PFSK-1 (cell line): ENCODE results near the gene EIF1B.

Experiments
- FOXP2 ChIP-seq: optimal IDR thresholded peaks from 2 replicates; pipeline ENCODE3; 2011; ENCODE audit warnings: borderline replicate concordance, control low read depth, inconsistent platforms; ENCODE audit not compliant: insufficient read depth; ENCODE audit errors: extremely low read length, extremely low read depth
- POLR2AphosphoS5 ChIP-seq: IDR thresholded peaks from 2 replicates; pipeline ENCODE4 v1.6.1; 2012; ENCODE audit warnings: low read depth, mild to moderate bottlenecking, control low read depth, low read length, moderate library complexity
- SIN3A ChIP-seq: IDR thresholded peaks from 2 replicates; pipeline ENCODE4 v1.6.1; 2012; ENCODE audit warnings: mild to moderate bottlenecking, low read length, moderate library complexity, borderline replicate concordance; ENCODE audit not compliant: insufficient read depth
- TAF1 ChIP-seq: IDR thresholded peaks from 2 replicates; pipeline ENCODE4 v1.6.1; 2012; ENCODE audit warnings: low read length, control low read depth, borderline replicate concordance; ENCODE audit not compliant: insufficient read depth
- TF ChIP-seq, protein P1 (sequence below), 2 experiments: IDR thresholded peaks; 2 replicates each; pipeline versions ENCODE4 v1.6.1 to v1.8.0; 2011 to 2012; ENCODE audit warnings: low read depth in 2 of 2, low read length in 2 of 2, control low read depth in 1 of 2, inconsistent platforms in 1 of 2, mild to moderate bottlenecking in 1 of 2, moderate library complexity in 1 of 2; ENCODE audit not compliant: insufficient read depth in 1 of 2

The EIF1B gene

GRCh38 chr3:40324621-40325020 lies 15.1 kb downstream of the EIF1B start:
- TF ChIP-seq, protein P1, sequence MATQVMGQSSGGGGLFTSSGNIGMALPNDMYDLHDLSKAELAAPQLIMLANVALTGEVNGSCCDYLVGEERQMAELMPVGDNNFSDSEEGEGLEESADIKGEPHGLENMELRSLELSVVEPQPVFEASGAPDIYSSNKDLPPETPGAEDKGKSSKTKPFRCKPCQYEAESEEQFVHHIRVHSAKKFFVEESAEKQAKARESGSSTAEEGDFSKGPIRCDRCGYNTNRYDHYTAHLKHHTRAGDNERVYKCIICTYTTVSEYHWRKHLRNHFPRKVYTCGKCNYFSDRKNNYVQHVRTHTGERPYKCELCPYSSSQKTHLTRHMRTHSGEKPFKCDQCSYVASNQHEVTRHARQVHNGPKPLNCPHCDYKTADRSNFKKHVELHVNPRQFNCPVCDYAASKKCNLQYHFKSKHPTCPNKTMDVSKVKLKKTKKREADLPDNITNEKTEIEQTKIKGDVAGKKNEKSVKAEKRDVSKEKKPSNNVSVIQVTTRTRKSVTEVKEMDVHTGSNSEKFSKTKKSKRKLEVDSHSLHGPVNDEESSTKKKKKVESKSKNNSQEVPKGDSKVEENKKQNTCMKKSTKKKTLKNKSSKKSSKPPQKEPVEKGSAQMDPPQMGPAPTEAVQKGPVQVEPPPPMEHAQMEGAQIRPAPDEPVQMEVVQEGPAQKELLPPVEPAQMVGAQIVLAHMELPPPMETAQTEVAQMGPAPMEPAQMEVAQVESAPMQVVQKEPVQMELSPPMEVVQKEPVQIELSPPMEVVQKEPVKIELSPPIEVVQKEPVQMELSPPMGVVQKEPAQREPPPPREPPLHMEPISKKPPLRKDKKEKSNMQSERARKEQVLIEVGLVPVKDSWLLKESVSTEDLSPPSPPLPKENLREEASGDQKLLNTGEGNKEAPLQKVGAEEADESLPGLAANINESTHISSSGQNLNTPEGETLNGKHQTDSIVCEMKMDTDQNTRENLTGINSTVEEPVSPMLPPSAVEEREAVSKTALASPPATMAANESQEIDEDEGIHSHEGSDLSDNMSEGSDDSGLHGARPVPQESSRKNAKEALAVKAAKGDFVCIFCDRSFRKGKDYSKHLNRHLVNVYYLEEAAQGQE (IDR thresholded peaks at IDR 0.05; ENCODE audit: insufficient read depth in 1 of 2, low read depth in 2 of 2, low read length in 2 of 2): no peak
- no peak for TF ChIP-seq SIN3A
- TF ChIP-seq FOXP2: no peak
- TF ChIP-seq POLR2AphosphoS5: no peak
- TF ChIP-seq TAF1: no peak

GRCh38 chr3:40325465-40325864 lies 16.0 kb downstream of the EIF1B start:
- TF ChIP-seq TAF1 (no peak), POLR2AphosphoS5 (no peak), SIN3A (no peak), FOXP2 (no peak)
- TF ChIP-seq, protein P1 (IDR thresholded peaks at IDR 0.05; ENCODE audit: insufficient read depth in 1 of 2, low read depth in 2 of 2, low read length in 2 of 2): no peak

GRCh38 chr3:40328374-40328773 lies 18.9 kb downstream of the EIF1B start:
- TF ChIP-seq SIN3A: no peak
- TF ChIP-seq TAF1: no peak
- no peak for TF ChIP-seq FOXP2
- TF ChIP-seq POLR2AphosphoS5: no peak
- TF ChIP-seq, protein P1 (IDR thresholded peaks at IDR 0.05; ENCODE audit: insufficient read depth in 1 of 2, low read depth in 2 of 2, low read length in 2 of 2): no peak

DNA sequence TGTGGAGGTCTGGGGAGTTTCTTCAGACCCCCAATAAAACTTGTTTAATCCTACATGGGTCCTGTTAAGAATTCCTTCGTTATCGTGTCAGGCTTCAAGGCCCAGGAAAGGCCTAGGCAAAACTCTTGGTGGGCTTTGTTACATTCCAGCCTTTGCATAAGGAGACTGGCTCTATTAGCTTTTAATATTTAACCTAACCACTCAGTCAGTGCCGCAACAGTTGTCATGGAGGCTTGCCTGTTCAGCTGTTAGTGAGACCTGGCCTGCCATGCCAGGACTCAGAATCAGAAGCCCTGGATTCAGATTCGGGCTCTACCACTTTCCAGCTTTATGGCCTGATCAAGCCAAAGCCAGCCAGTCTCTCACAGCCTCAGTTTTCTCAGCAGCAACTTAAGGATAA lies 19.6 kb downstream of the EIF1B start:
- no peak for TF ChIP-seq POLR2AphosphoS5

- TF ChIP-seq, protein P1 (IDR thresholded peaks at IDR 0.05; ENCODE audit: insufficient read depth in 1 of 2, low read depth in 2 of 2, low read length in 2 of 2): no peak
- no peak for TF ChIP-seq SIN3A
- no peak for TF ChIP-seq TAF1
- no peak for TF ChIP-seq FOXP2
- no peak for TF ChIP-seq POLR2AphosphoS5
Observed at GRCh38 chr3:40332684-40333083, 23.2 kb downstream of the EIF1B start.
